T-cell (primary cell): ENCODE results near the gene METTL5. TPM values are rescaled to one million over a fixed set of nuclear protein-coding genes. Genes with fewer than 3 reads are reported as not detected.

Experiments
- ATAC-seq, 4 experiments: fragments of 200-7000 bp in 3 of 4; fragments of 150-1000 bp in 1 of 4; cut with Tn5 transposase; replicated peaks in 1 of 4; 1 replicate in 3 of 4; 2 replicates in 1 of 4; pipeline ENCODE4 v1.10.0; 2021; ENCODE audit warnings: moderate library complexity in 3 of 4, mild to moderate bottlenecking in 2 of 4, moderate number of reproducible peaks in 1 of 4
- CTCF ChIA-PET, 2 donors: fragments of 300-600 bp; sonication (Branson Sonifier 250); formaldehyde crosslinking; loops; one replicate each; lab custom pipeline; 2022; ENCODE audit warnings: antibody characterized with exemption in 2 of 2; lab: Charles Lee
- POLR2A ChIA-PET, 2 donors: fragments of 300-600 bp; sonication (Branson Sonifier 250); formaldehyde crosslinking; loops; one replicate each; lab custom pipeline; 2022; ENCODE audit warnings: antibody characterized with exemption in 2 of 2; lab: Charles Lee
- DNase-seq, 35 experiments: peaks; one replicate each; pipeline versions ENCODE4 v3.0.0 to v3.0.0-alpha.2; 2013 to 2023
- H3K27ac ChIP-seq: one replicate; pipeline ENCODE4 v1.5.1; 2013; ENCODE audit warnings: low read length
- H3K27me3 ChIP-seq, 2 experiments: replicated peaks in 1 of 2; 1 replicate in 1 of 2; 2 replicates in 1 of 2; pipeline versions ENCODE4 v1.6.1 to v1.7.0; 2013; ENCODE audit warnings: low read length in 1 of 2, mixed read lengths in 1 of 2; ENCODE audit not compliant: control insufficient read depth in 2 of 2, insufficient read depth in 2 of 2; ENCODE audit errors: extremely low read depth in 1 of 2
- H3K36me3 ChIP-seq, 2 donors: 1 replicate in 1 of 2; 2 replicates in 1 of 2; pipeline versions ENCODE4 v1.6.1 to v1.7.0; 2013; ENCODE audit warnings: low read length in 1 of 2; ENCODE audit not compliant: control insufficient read depth in 2 of 2, insufficient read depth in 1 of 2; ENCODE audit errors: extremely low read depth in 1 of 2
- H3K4me1 ChIP-seq, 2 experiments: 1 replicate in 1 of 2; 2 replicates in 1 of 2; pipeline versions ENCODE4 v1.6.1 to v1.7.0; 2013; ENCODE audit warnings: low read length in 2 of 2, mixed read lengths in 1 of 2; ENCODE audit not compliant: insufficient read depth in 2 of 2, control insufficient read depth in 1 of 2; ENCODE audit errors: extremely low read depth in 1 of 2
- H3K4me3 ChIP-seq, 2 donors: 1 replicate in 1 of 2; 2 replicates in 1 of 2; pipeline versions ENCODE4 v1.5.1 to v1.7.0; 2013; ENCODE audit warnings: mild to moderate bottlenecking in 2 of 2, low read length in 1 of 2, moderate library complexity in 1 of 2; ENCODE audit not compliant: control insufficient read depth in 1 of 2; ENCODE audit errors: extremely low read depth in 1 of 2
- H3K9me3 ChIP-seq: 2 replicates; pipeline ENCODE4 v1.7.0; 2013
- H3K27ac Mint-ChIP-seq, 2 donors: one replicate each; pipeline ENCODE4 v1.8.0; 2020 to 2021; ENCODE audit warnings: mild to moderate bottlenecking in 2 of 2, mixed read lengths in 2 of 2
- H3K27me3 Mint-ChIP-seq, 2 donors: one replicate each; pipeline ENCODE4 v1.8.0; 2021 to 2022; ENCODE audit warnings: mixed read lengths in 2 of 2
- H3K36me3 Mint-ChIP-seq: one replicate; pipeline ENCODE4 v1.8.0; 2021; ENCODE audit warnings: mixed read lengths
- H3K4me1 Mint-ChIP-seq, 3 donors: one replicate each; pipeline ENCODE4 v1.8.0; 2020 to 2022; ENCODE audit warnings: mixed read lengths in 3 of 3, mild to moderate bottlenecking in 1 of 3
- H3K4me3 Mint-ChIP-seq, 3 donors: one replicate each; pipeline ENCODE4 v1.8.0; 2020 to 2022; ENCODE audit warnings: mild to moderate bottlenecking in 3 of 3, mixed read lengths in 3 of 3, moderate library complexity in 3 of 3
- H3K9me3 Mint-ChIP-seq, 3 donors: one replicate each; pipeline ENCODE4 v1.8.0; 2020 to 2022; ENCODE audit warnings: mixed read lengths in 3 of 3
- WGBS: methylation state at CpG from one replicate; pipeline ENCODE4 v1.1.5; 2013; ENCODE audit warnings: missing lambda C conversion rate; ENCODE audit not compliant: insufficient coverage; 5-methylcytosine and 5-hydroxymethylcytosine counted together
- total RNA-seq, 35 experiments: library from RNA in 6 of 35; stranded (reverse) in 6 of 35; fragments of 120-200 nt in 1 of 35; gene quantifications; one replicate each; pipeline versions ENCODE4 v1.2.1 to v1.2.4 and lab custom pipeline; 2013 to 2026

The METTL5 gene
- total RNA-seq, 5 donors from 2014 or later (not counting 1 experiment from before 2014, with no cell fraction given) = 27.3 to 45.8 (median 41.0) TPM

- Histone ChIP-seq H3K27me3 (no peaks in the 10 kb centered on the region), H3K4me1 (peaks cover 8 to 15% of the 10 kb centered on the region in 2 experiments), H3K36me3 (peaks cover 0 to 14% of the 10 kb centered on the region in 2 donors), H3K9me3 (no peaks in the 10 kb centered on the region), H3K27ac (peak overlapping the region; percentile 87), H3K4me3 (peak overlapping the region; percentile 61 to 71)
- peaks cover 5% of the 10 kb centered on the region for H3K36me3 Mint-ChIP-seq
- no CpG with 5 or more reads among the region's 4 CpGs for WGBS
- POLR2A ChIA-PET = interaction anchor here in 1 of 2 donors (0.7 to 1.2 kb wide), 3 partner anchors 104 to 858 kb away, joined by 4 to 13 read pairs (median 5); partner anchors contain the start of genes CFAP210 and PHOSPHO2
- peaks cover 33 to 38% (median 34%) of the 10 kb centered on the region in 3 donors for H3K4me1 Mint-ChIP-seq
- H3K4me3 Mint-ChIP-seq = peak overlapping the region; percentile 83 to 86 (median 84)
- no peaks in the 10 kb centered on the region for H3K27me3 Mint-ChIP-seq
- peak overlapping the region; percentile 84 to 86 for H3K27ac Mint-ChIP-seq
- no peak for DNase-seq
- CTCF ChIA-PET = interaction anchor here in 1 of 2 donors (1.4 kb wide), 1 partner anchor 30 kb away, joined by 4 read pairs; no protein-coding TSS in a partner anchor
- H3K9me3 Mint-ChIP-seq = no peaks in the 10 kb centered on the region
- no peak for ATAC-seq
Observed at GRCh38 chr2:169798397-169798717, 26.3 kb downstream of the METTL5 start.

GRCh38 chr2:169797601-169798000 lies 27.1 kb downstream of the METTL5 start:
- no peaks in the 10 kb centered on the region for H3K27me3 ChIP-seq
- ATAC-seq (no peak), DNase-seq (no peak)
- H3K4me1 ChIP-seq = peaks cover 8 to 12% of the 10 kb centered on the region in 2 experiments
- POLR2A ChIA-PET = no interaction called here
- no peaks in the 10 kb centered on the region for H3K9me3 ChIP-seq
- no CpG with 5 or more reads among the region's 5 CpGs for WGBS
- H3K4me3 ChIP-seq = no peak overlapping the region
- Mint-ChIP-seq H3K4me1 (peaks cover 29 to 35% (median 30%) of the 10 kb centered on the region in 3 donors), H3K9me3 (no peaks in the 10 kb centered on the region), H3K4me3 (peak overlapping the region; percentile 37 to 84 (median 60)), H3K27ac (peak overlapping the region; percentile 40 to 59), H3K36me3 (peaks cover 4% of the 10 kb centered on the region), H3K27me3 (no peaks in the 10 kb centered on the region)
- H3K27ac ChIP-seq = no peak overlapping the region
- CTCF ChIA-PET = interaction anchor here in 1 of 2 donors (1.4 kb wide), 1 partner anchor 31 kb away, joined by 4 read pairs; no protein-coding TSS in a partner anchor
- peaks cover 0 to 9% of the 10 kb centered on the region in 2 donors for H3K36me3 ChIP-seq

GRCh38 chr2:169796441-169796840 lies 28.3 kb downstream of the METTL5 start:
- H3K27ac ChIP-seq = no peak overlapping the region
- peaks cover 0 to 4% of the 10 kb centered on the region in 2 donors for H3K27me3 Mint-ChIP-seq
- ATAC-seq = no peak
- H3K4me1 Mint-ChIP-seq = peaks cover 20 to 26% (median 21%) of the 10 kb centered on the region in 3 donors
- no peak for DNase-seq
- no peak overlapping the region for H3K4me3 ChIP-seq
- POLR2A ChIA-PET = interaction anchor here in 1 of 2 donors (0.6 kb wide), 1 partner anchor 100 kb away, joined by 3 read pairs; no protein-coding TSS in a partner anchor
- H3K4me3 Mint-ChIP-seq = peak overlapping the region in 1 of 3 donors; percentile 1
- peaks cover 5 to 8% of the 10 kb centered on the region in 2 experiments for H3K4me1 ChIP-seq
- no peaks in the 10 kb centered on the region for H3K9me3 ChIP-seq
- H3K9me3 Mint-ChIP-seq = no peaks in the 10 kb centered on the region
- peaks cover 0 to 3% of the 10 kb centered on the region in 2 experiments for H3K27me3 ChIP-seq
- H3K36me3 ChIP-seq = peaks cover 0 to 3% of the 10 kb centered on the region in 2 donors
- H3K36me3 Mint-ChIP-seq = no peaks in the 10 kb centered on the region
- 92% methylated on average over 4 of the region's 6 CpGs for WGBS
- CTCF ChIA-PET = no interaction called here
- H3K27ac Mint-ChIP-seq = no peak overlapping the region

GRCh38 chr2:169795181-169795580 lies 29.5 kb downstream of the METTL5 start:
- Mint-ChIP-seq H3K4me3 (no peak overlapping the region), H3K36me3 (no peaks in the 10 kb centered on the region), H3K4me1 (peaks cover 14 to 17% (median 15%) of the 10 kb centered on the region in 3 donors), H3K27ac (no peak overlapping the region), H3K9me3 (no peaks in the 10 kb centered on the region), H3K27me3 (peaks cover 4% of the 10 kb centered on the region in 2 donors)
- Histone ChIP-seq H3K4me3 (no peak overlapping the region), H3K9me3 (no peaks in the 10 kb centered on the region), H3K27ac (no peak overlapping the region), H3K36me3 (no peaks in the 10 kb centered on the region), H3K27me3 (peaks cover 0 to 5% of the 10 kb centered on the region in 2 experiments), H3K4me1 (peaks cover 3 to 6% of the 10 kb centered on the region in 2 experiments)
- ATAC-seq (no peak), DNase-seq (no peak)
- CTCF ChIA-PET = no interaction called here
- POLR2A ChIA-PET = no interaction called here
- WGBS = 86% methylated on average over 1 of the region's 2 CpGs

GRCh38 chr2:169790581-169790980 lies 34.1 kb downstream of the METTL5 start:
- POLR2A ChIA-PET = interaction anchor here in 1 of 2 donors (0.6 kb wide), 1 partner anchor 1712 kb away, joined by 4 read pairs; no protein-coding TSS in a partner anchor
- Mint-ChIP-seq H3K4me1 (peaks cover 0 to 6% (median 5%) of the 10 kb centered on the region in 3 donors), H3K27me3 (peaks cover 20 to 26% of the 10 kb centered on the region in 2 donors), H3K4me3 (no peak overlapping the region), H3K27ac (no peak overlapping the region), H3K9me3 (no peaks in the 10 kb centered on the region), H3K36me3 (no peaks in the 10 kb centered on the region)
- Histone ChIP-seq H3K27ac (no peak overlapping the region), H3K4me3 (no peak overlapping the region), H3K27me3 (peaks cover 0 to 15% of the 10 kb centered on the region in 2 experiments), H3K4me1 (peaks cover 0 to 4% of the 10 kb centered on the region in 2 experiments), H3K9me3 (no peaks in the 10 kb centered on the region), H3K36me3 (no peaks in the 10 kb centered on the region)
- no CpG with 5 or more reads among the region's 5 CpGs for WGBS
- CTCF ChIA-PET = interaction anchor here in 1 of 2 donors (0.6 to 1.2 kb wide), 2 partner anchors 11 to 47 kb away, joined by 3 to 4 read pairs; no protein-coding TSS in a partner anchor
- DNase-seq (no peak), ATAC-seq (no peak)

GRCh38 chr2:169782513-169782912 lies 42.2 kb downstream of the METTL5 start:
- ATAC-seq = no peak
- Mint-ChIP-seq H3K36me3 (no peaks in the 10 kb centered on the region), H3K4me3 (no peak overlapping the region), H3K4me1 (no peaks in the 10 kb centered on the region), H3K9me3 (no peaks in the 10 kb centered on the region), H3K27ac (no peak overlapping the region), H3K27me3 (peaks cover 8 to 9% of the 10 kb centered on the region in 2 donors)
- Histone ChIP-seq H3K4me1 (no peaks in the 10 kb centered on the region), H3K9me3 (no peaks in the 10 kb centered on the region), H3K27me3 (peaks cover 0 to 3% of the 10 kb centered on the region in 2 experiments), H3K36me3 (no peaks in the 10 kb centered on the region), H3K27ac (no peak overlapping the region), H3K4me3 (no peak overlapping the region)
- no CpG with 5 or more reads among the region's 1 CpG for WGBS
- no peak for DNase-seq
- POLR2A ChIA-PET = no interaction called here
- CTCF ChIA-PET = no interaction called here
